HCT116 (cell line): Measurements from ENCODE around the gene RPL35A. TPM values are rescaled to one million over a fixed set of nuclear protein-coding genes. Genes with fewer than 3 reads are reported as not detected.

Experiments used
- ATAC-seq: fragments of 200-7000 bp; cut with Tn5 transposase; 2 replicates; pipeline ENCODE4 v1.9.1; 2020; ENCODE audit warnings: mild to moderate bottlenecking, moderate library complexity
- BruUV-seq: library from RNA; stranded (reverse); fragments of 400-500 nt; replicated peaks from 2 replicates; lab custom pipeline; 2021; lab: Mats Ljungman, UMichigan
- CTCF ChIA-PET: fragments of 300-600 bp; sonication (Branson Sonifier 250); formaldehyde crosslinking; loops from one replicate; lab custom pipeline; 2021; ENCODE audit warnings: antibody characterized with exemption; lab: Charles Lee
- POLR2A ChIA-PET: fragments of 300-600, 350-600 bp; sonication (Branson Sonifier 250); formaldehyde crosslinking; loops from one replicate; lab custom pipeline; 2021; ENCODE audit warnings: antibody characterized with exemption; lab: Charles Lee
- RAD21 ChIA-PET, 2 experiments: fragments of 300-600 bp; sonication (Branson Sonifier 250); formaldehyde crosslinking; loops; one replicate each; lab custom pipeline; 2023; ENCODE audit warnings: low total read pairs in 2 of 2; ENCODE audit not compliant: uncharacterized antibody in 2 of 2, unreplicated experiment in 2 of 2, low non-redundant PET in 1 of 2; lab: Charles Lee
- DNase-seq: peaks from one replicate; pipeline ENCODE4 v3.0.0-alpha.2; 2010; ENCODE audit warnings: low read depth, low spot score
- H2AFZ ChIP-seq: fragments of 200-600 bp; shearing (Covaris generic), sonication (generic); 2 replicates; pipeline ENCODE4 v1.6.1; 2017; ENCODE audit warnings: low read depth, mixed run types, mixed read lengths, antibody characterized with exemption, low read length; ENCODE audit not compliant: poor library complexity, severe bottlenecking
- H3K27ac ChIP-seq: 2 replicates; pipeline ENCODE4 v1.5.1; 2012; ENCODE audit warnings: low read depth, low read length
- H3K27me3 ChIP-seq: fragments of 200-600 bp; sonication (generic); 2 replicates; pipeline ENCODE4 v1.6.1; 2016; ENCODE audit warnings: mixed run types, low read length, mixed read lengths; ENCODE audit not compliant: insufficient read depth
- H3K36me3 ChIP-seq, 2 experiments: fragments of 200-500 bp in 1 of 2; fragments of 200-600 bp in 1 of 2; sonication (Bioruptor generic) in 1 of 2; sonication (generic) in 1 of 2; 2 replicates each; pipeline versions ENCODE4 v1.5.1 to v1.6.1; 2014 to 2016; ENCODE audit warnings: low read length in 2 of 2, inconsistent platforms in 1 of 2, mixed read lengths in 1 of 2, mixed run types in 1 of 2; ENCODE audit not compliant: insufficient read depth in 2 of 2, control insufficient read depth in 1 of 2
- H3K4me1 ChIP-seq, 2 experiments: fragments of 200-600 bp in 1 of 2; sonication (generic) in 1 of 2; 2 replicates each; pipeline versions ENCODE4 v1.5.1 to v1.6.1; 2012 to 2017; ENCODE audit warnings: low read length in 2 of 2, inconsistent platforms in 1 of 2, mild to moderate bottlenecking in 1 of 2, mixed read lengths in 1 of 2, mixed run types in 1 of 2, moderate library complexity in 1 of 2; ENCODE audit not compliant: insufficient read depth in 2 of 2, control insufficient read depth in 1 of 2
- H3K4me2 ChIP-seq: fragments of 200-600 bp; sonication (generic); 2 replicates; pipeline ENCODE4 v1.6.1; 2017; ENCODE audit warnings: mixed run types, low read length, mixed read lengths
- H3K4me3 ChIP-seq, 2 experiments: fragments of 200-600 bp in 1 of 2; sonication (generic) in 1 of 2; replicated peaks in 1 of 2; 2 replicates each; pipeline ENCODE4 v1.5.1; 2011 to 2016; ENCODE audit warnings: low read length in 2 of 2, control low read depth in 1 of 2, low read depth in 1 of 2, mild to moderate bottlenecking in 1 of 2, mixed read lengths in 1 of 2, mixed run types in 1 of 2
- H3K79me2 ChIP-seq: fragments of 200-600 bp; sonication (generic); 2 replicates; pipeline ENCODE4 v1.6.1; 2017; ENCODE audit warnings: mild to moderate bottlenecking, mixed run types, low read length, moderate library complexity, mixed read lengths; ENCODE audit not compliant: insufficient read depth
- H3K9ac ChIP-seq: fragments of 200-600 bp; sonication (generic); 2 replicates; pipeline ENCODE4 v1.6.1; 2016; ENCODE audit warnings: low read length, mixed read lengths
- H3K9me2 ChIP-seq: fragments of 200-600 bp; sonication (generic), shearing (Covaris generic); 2 replicates; pipeline ENCODE4 v1.6.1; 2017; ENCODE audit warnings: mixed run types, mild to moderate bottlenecking, moderate library complexity; ENCODE audit not compliant: insufficient read depth
- H3K9me3 ChIP-seq, 2 experiments: fragments of 200-500 bp in 1 of 2; fragments of 200-600 bp in 1 of 2; sonication (Bioruptor generic) in 1 of 2; sonication (generic) in 1 of 2; 2 replicates each; pipeline ENCODE4 v1.6.1; 2014 to 2017; ENCODE audit warnings: low read length in 2 of 2, mixed read lengths in 2 of 2, inconsistent platforms in 1 of 2, low read depth in 1 of 2, mild to moderate bottlenecking in 1 of 2, mixed run types in 1 of 2, moderate library complexity in 1 of 2; ENCODE audit not compliant: control insufficient read depth in 1 of 2, insufficient read depth in 1 of 2
- H4K20me1 ChIP-seq: fragments of 200-600 bp; sonication (generic), shearing (Covaris generic); 2 replicates; pipeline ENCODE4 v1.6.1; 2017; ENCODE audit warnings: mixed run types, mild to moderate bottlenecking, moderate library complexity; ENCODE audit not compliant: insufficient read depth
- CEBPB ChIP-seq: IDR thresholded peaks from 2 replicates; pipeline ENCODE4 v1.6.1; 2012; ENCODE audit warnings: low read depth
- CTCF ChIP-seq, 3 experiments: fragments of 200-600 bp in 1 of 3; sonication (generic) in 1 of 3; IDR thresholded peaks in 2 of 3; conservative IDR thresholded peaks in 1 of 3; 2 replicates each; pipeline ENCODE4 v1.5.1; 2012 to 2017; ENCODE audit warnings: low read depth in 2 of 3, low read length in 2 of 3, antibody characterized with exemption in 1 of 3, borderline replicate concordance in 1 of 3, control low read depth in 1 of 3, mild to moderate bottlenecking in 1 of 3, mixed read lengths in 1 of 3, mixed run types in 1 of 3, moderate library complexity in 1 of 3; ENCODE audit not compliant: insufficient read depth in 1 of 3
- EGR1 ChIP-seq: IDR thresholded peaks from 2 replicates; pipeline ENCODE4 v1.6.1; 2012; ENCODE audit warnings: low read depth
- ELF1 ChIP-seq: IDR thresholded peaks from 2 replicates; pipeline ENCODE4 v1.6.1; 2012; ENCODE audit warnings: low read depth, borderline replicate concordance
- EZH2 ChIP-seq: fragments of 200-600 bp; sonication (generic); IDR thresholded peaks from 2 replicates; pipeline ENCODE4 v1.6.1; 2017; ENCODE audit warnings: antibody characterized with exemption, mixed run types
- JUND ChIP-seq: IDR thresholded peaks from 2 replicates; pipeline ENCODE4 v1.6.1; 2012
- MAX ChIP-seq: IDR thresholded peaks from 2 replicates; pipeline ENCODE4 v1.6.1; 2012
- POLR2A ChIP-seq: IDR thresholded peaks from 2 replicates; pipeline ENCODE4 v1.7.0; 2011; ENCODE audit warnings: borderline replicate concordance; ENCODE audit not compliant: insufficient read depth, insufficient read length; ENCODE audit errors: extremely low read depth
- SIN3A ChIP-seq: IDR thresholded peaks from 2 replicates; pipeline ENCODE4 v1.6.1; 2012; ENCODE audit warnings: low read depth
- SRF ChIP-seq: IDR thresholded peaks from 2 replicates; pipeline ENCODE4 v1.6.1; 2012; ENCODE audit warnings: low read depth
- TCF7L2 ChIP-seq: IDR thresholded peaks from 2 replicates; pipeline ENCODE4 v1.7.0; 2011; ENCODE audit warnings: borderline replicate concordance, inconsistent platforms; ENCODE audit not compliant: insufficient read depth, insufficient read length; ENCODE audit errors: extremely low read depth
- intact Hi-C: fragments of 100-400 bp; cut with micrococcal nuclease; formaldehyde crosslinking; loops from 2 replicates; pipeline ENCODE4 v1.10.0; 2022
- total RNA-seq: library from RNA; stranded (reverse); gene quantifications from one replicate; pipeline ENCODE4 v1.2.1, GENCODE V29; 2021; ENCODE audit not compliant: unreplicated experiment

Gene RPL35A
- total RNA-seq, 1 experiment from 2014 or later: 1,465 TPM

- no peak overlapping the region for H3K27ac ChIP-seq
- no peaks in the 10 kb centered on the region for H3K9me3 ChIP-seq
- ChIA-PET RAD21 (no interaction called here), POLR2A (interaction anchor here (1.6 kb wide), 1 partner anchor 9 kb away, joined by 4 read pairs; no protein-coding TSS in a partner anchor), CTCF (no interaction called here)
- peaks cover 46 to 60% of the 10 kb centered on the region in 2 experiments; a peak in 3 of 4 replicates for H3K36me3 ChIP-seq
- H3K9ac ChIP-seq: no peak overlapping the region
- H3K79me2 ChIP-seq: peaks cover 58% of the 10 kb centered on the region
- no peaks in the 10 kb centered on the region for H3K9me2 ChIP-seq
- no peak overlapping the region for H3K4me2 ChIP-seq
- no peak for TF ChIP-seq POLR2A
- TF ChIP-seq TCF7L2: no peak
- TF ChIP-seq JUND: no peak
- no peak overlapping the region for H3K4me3 ChIP-seq
- H2AFZ ChIP-seq: no peak overlapping the region
- DNase-seq: no peak
- intact Hi-C loops: no loop called here
- H4K20me1 ChIP-seq: peaks cover 32% of the 10 kb centered on the region; the same call in 1 of the 2 replicates
- no peak for ATAC-seq
- H3K4me1 ChIP-seq: peaks cover 11 to 32% of the 10 kb centered on the region in 2 experiments; a peak in 3 of 4 replicates
- no TSS peak for BruUV-seq
- no peaks in the 10 kb centered on the region for H3K27me3 ChIP-seq
These were observed 3.3 kb downstream of the RPL35A start for GRCh38 chr3:197953325-197953724.

GRCh38 chr3:197953881-197954280, 3.9 kb downstream of the RPL35A start:
- ATAC-seq: no peak
- H3K79me2 ChIP-seq: peaks cover 58% of the 10 kb centered on the region
- DNase-seq: no peak
- BruUV-seq: TSS peak; percentile 0
- no peak overlapping the region for H3K4me3 ChIP-seq
- ChIA-PET POLR2A (interaction anchor here (1.6 kb wide), 1 partner anchor 9 kb away, joined by 4 read pairs; no protein-coding TSS in a partner anchor), RAD21 (no interaction called here)
- no peak overlapping the region for H3K9ac ChIP-seq
- H4K20me1 ChIP-seq: peaks cover 32% of the 10 kb centered on the region; the same call in 1 of the 2 replicates
- H3K4me2 ChIP-seq: no peak overlapping the region
- peaks cover 46 to 60% of the 10 kb centered on the region in 2 experiments; a peak in 3 of 4 replicates for H3K36me3 ChIP-seq
- TF ChIP-seq EZH2: no peak
- no peak for TF ChIP-seq SIN3A
- TF ChIP-seq ELF1: no peak
- no peak for TF ChIP-seq CEBPB
- no peak for TF ChIP-seq EGR1
- TF ChIP-seq SRF: no peak
- no peak for TF ChIP-seq MAX
- no peak for TF ChIP-seq POLR2A
- TF ChIP-seq CTCF (IDR thresholded peaks at IDR 0.05 in 2 of 3, conservative IDR thresholded peaks at IDR 0.05 in 1 of 3; ENCODE audit: borderline replicate concordance in 1 of 3, insufficient read depth in 1 of 3, low read depth in 2 of 3, low read length in 2 of 3): no peak
- TF ChIP-seq, all 23 proteins: peak for 0
- H3K9me3 ChIP-seq: no peaks in the 10 kb centered on the region
- no peaks in the 10 kb centered on the region for H3K9me2 ChIP-seq
- CTCF ChIA-PET: no interaction called here
- H3K27ac ChIP-seq: no peak overlapping the region
- no peak overlapping the region for H2AFZ ChIP-seq
- no peaks in the 10 kb centered on the region for H3K27me3 ChIP-seq
- intact Hi-C loops: no loop called here
- peaks cover 8 to 29% of the 10 kb centered on the region in 2 experiments; a peak in 3 of 4 replicates for H3K4me1 ChIP-seq
